ENCODE data around the gene SP100. TPM values are rescaled to one million over a fixed set of nuclear protein-coding genes. Genes with fewer than 3 reads are reported as not detected.

The SP100 gene
- total RNA-seq, 1 donor from 2014 or later = not detected

GRCh38 chr2:230552181-230552580 lies 136.2 kb downstream of the SP100 start:
- peaks cover 2% of the 10 kb centered on the region for H3K9me3 Mint-ChIP-seq
- H3K4me1 Mint-ChIP-seq = no peaks in the 10 kb centered on the region
- H3K36me3 Mint-ChIP-seq (ENCODE audit: low read depth) = no peaks in the 10 kb centered on the region
- peaks cover 9% of the 10 kb centered on the region for H3K27me3 Mint-ChIP-seq (ENCODE audit: low read depth)
- H3K4me3 Mint-ChIP-seq = no peak overlapping the region
- H3K27ac Mint-ChIP-seq (ENCODE audit: unreplicated experiment) = no peak overlapping the region
- no peak for DNase-seq (ENCODE audit: low read depth, low spot score)
- TF ChIP-seq CTCF (conservative IDR thresholded peaks at IDR 0.05) = no peak

DNA sequence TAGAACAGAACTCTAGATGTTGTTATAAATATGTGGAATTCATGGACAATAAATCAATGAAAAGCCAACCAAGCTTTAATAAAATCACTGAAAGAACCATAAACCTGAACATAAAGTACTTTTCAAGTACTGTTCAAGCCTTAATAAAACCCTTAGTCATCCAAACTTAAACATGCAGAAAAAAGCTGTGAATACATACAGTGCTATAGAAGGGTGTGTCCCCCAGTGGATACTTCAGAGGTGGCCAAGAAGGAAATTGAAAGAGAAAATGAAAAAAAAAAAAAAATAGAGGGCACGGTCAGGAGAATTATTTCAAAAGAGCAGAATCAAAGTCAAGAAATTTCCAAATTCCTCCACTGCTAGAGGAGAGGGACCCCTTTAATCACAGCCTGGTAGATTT lies 141.1 kb downstream of the SP100 start:
- H3K36me3 Mint-ChIP-seq (ENCODE audit: low read depth) = no peaks in the 10 kb centered on the region
- no peaks in the 10 kb centered on the region for H3K4me1 Mint-ChIP-seq
- no peak for TF ChIP-seq CTCF (conservative IDR thresholded peaks at IDR 0.05)
- peaks cover 38% of the 10 kb centered on the region for H3K27me3 Mint-ChIP-seq (ENCODE audit: low read depth)
- no peak overlapping the region for H3K4me3 Mint-ChIP-seq
- peaks cover 2% of the 10 kb centered on the region for H3K9me3 Mint-ChIP-seq
- no peak overlapping the region for H3K27ac Mint-ChIP-seq (ENCODE audit: unreplicated experiment)
- DNase-seq (ENCODE audit: low read depth, low spot score) = no peak

DNA sequence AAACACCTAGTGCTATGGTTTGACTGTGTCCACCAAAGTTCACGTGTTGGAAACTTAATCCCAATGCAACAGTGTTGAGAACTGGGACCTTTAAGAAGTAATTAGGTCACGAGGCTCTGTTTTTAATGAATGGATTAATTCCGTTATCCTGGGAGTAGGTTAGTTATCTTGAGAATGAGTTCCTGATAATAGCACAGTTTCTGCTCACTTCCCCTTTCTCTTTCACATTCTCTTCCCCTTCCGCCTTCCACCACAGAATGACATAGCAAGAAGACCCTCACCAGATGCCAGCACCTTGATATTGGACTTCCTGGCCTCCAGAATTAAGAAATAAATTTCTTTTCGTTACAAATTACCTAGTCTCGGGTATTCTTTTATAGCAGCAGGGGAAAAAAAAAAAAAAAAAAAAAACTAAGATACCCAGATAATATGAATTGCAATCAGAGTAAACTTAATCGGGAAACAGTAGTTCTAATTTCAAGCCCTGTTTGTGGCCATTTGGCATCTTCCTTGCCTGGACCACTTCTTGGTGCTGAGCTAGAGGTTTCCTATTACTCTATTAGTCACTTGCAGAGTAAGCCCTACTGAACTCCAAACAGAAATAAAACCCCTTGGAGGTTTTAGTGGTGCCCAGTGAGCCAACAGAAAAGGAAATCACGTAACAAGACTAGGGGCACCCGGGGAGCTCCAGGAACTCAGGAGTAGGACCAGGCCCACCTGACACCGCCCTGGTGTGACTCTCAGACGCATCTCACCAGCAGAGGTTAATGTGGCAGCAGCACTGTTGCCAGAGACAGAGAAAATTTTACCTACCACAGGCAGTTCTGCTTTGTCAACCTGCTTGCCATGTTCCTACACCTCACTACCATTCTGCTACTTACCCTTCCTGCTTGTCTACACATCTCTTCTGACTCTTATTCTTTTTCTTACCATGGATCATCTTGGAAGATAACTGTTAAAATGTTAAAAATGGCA lies 149.1 kb downstream of the SP100 start:
- H3K27ac Mint-ChIP-seq (ENCODE audit: unreplicated experiment) = no peak overlapping the region
- DNase-seq (ENCODE audit: low read depth, low spot score) = no peak
- no peak overlapping the region for H3K4me3 Mint-ChIP-seq
- no peaks in the 10 kb centered on the region for H3K36me3 Mint-ChIP-seq (ENCODE audit: low read depth)
- H3K9me3 Mint-ChIP-seq = peaks cover 3% of the 10 kb centered on the region
- H3K4me1 Mint-ChIP-seq = no peaks in the 10 kb centered on the region
- peaks cover 22% of the 10 kb centered on the region for H3K27me3 Mint-ChIP-seq (ENCODE audit: low read depth)
- TF ChIP-seq CTCF (conservative IDR thresholded peaks at IDR 0.05) = no peak

- DNase-seq (ENCODE audit: low read depth, low spot score) = no peak
- H3K9me3 Mint-ChIP-seq = peaks cover 14% of the 10 kb centered on the region
- H3K4me3 Mint-ChIP-seq = no peak overlapping the region
- no peak overlapping the region for H3K27ac Mint-ChIP-seq (ENCODE audit: unreplicated experiment)
- H3K27me3 Mint-ChIP-seq (ENCODE audit: low read depth) = peaks cover 14% of the 10 kb centered on the region
- no peaks in the 10 kb centered on the region for H3K4me1 Mint-ChIP-seq
- H3K36me3 Mint-ChIP-seq (ENCODE audit: low read depth) = no peaks in the 10 kb centered on the region
- TF ChIP-seq CTCF (conservative IDR thresholded peaks at IDR 0.05) = no peak
Observed at GRCh38 chr2:230569298-230569697, 153.3 kb downstream of the SP100 start.

DNA sequence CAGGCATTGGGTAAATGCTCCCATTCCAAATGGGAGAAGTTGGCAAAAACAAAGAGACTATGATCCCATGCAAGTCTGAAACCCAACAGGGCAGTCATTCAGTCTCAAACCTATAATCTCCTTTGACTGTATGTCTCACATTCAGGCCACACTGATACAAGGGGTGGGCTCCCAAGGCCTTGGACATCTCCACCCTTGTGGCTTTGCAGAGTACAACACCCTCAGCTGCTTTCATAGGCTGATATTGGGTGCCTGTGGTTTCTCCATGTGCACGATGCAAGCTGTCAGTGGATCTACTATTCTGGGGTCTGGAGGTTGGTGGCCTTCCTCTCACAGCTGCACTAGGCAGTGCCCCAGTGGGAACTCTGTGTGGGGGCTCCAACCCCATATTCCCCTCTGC lies 155.0 kb downstream of the SP100 start:
- DNase-seq (ENCODE audit: low read depth, low spot score) = no peak
- no peak for TF ChIP-seq CTCF (conservative IDR thresholded peaks at IDR 0.05)
- H3K27me3 Mint-ChIP-seq (ENCODE audit: low read depth) = peaks cover 17% of the 10 kb centered on the region
- peaks cover 15% of the 10 kb centered on the region for H3K9me3 Mint-ChIP-seq
- no peak overlapping the region for H3K4me3 Mint-ChIP-seq
- H3K27ac Mint-ChIP-seq (ENCODE audit: unreplicated experiment) = no peak overlapping the region
- H3K36me3 Mint-ChIP-seq (ENCODE audit: low read depth) = no peaks in the 10 kb centered on the region
- no peaks in the 10 kb centered on the region for H3K4me1 Mint-ChIP-seq
